ENCODE data around the gene C11orf98.

GRCh38 chr11:62712861-62713260 lies 47.9 kb upstream of the C11orf98 start:
- TF ChIP-seq POLR2A (IDR thresholded peaks at IDR 0.05; ENCODE audit: low read depth, low read length) (no peak), POLR2AphosphoS5 (IDR thresholded peaks at IDR 0.05; ENCODE audit: low read depth, low read length) (no peak), TAF1 (IDR thresholded peaks at IDR 0.05; ENCODE audit: borderline replicate concordance, low read depth, low read length) (no peak)
